Esophagus muscularis mucosa (tissue), 4 donors: Measurements from ENCODE around the gene R3HDM4. TPM values are rescaled to one million over a fixed set of nuclear protein-coding genes. Genes with fewer than 3 reads are reported as not detected.
A peak's percentile ranks its signal among the peaks of the same experiment; 100 is the strongest.
"Not testable (repeated sequence)": the region's sequence is repeated elsewhere in the genome, so short reads cannot be mapped to it uniquely, and the experiment has no call there.

Experiments
- DNase-seq: peaks from one replicate; pipeline ENCODE4 v3.0.0-alpha.2; 2017; ENCODE audit errors: extremely low spot score
- H3K27ac ChIP-seq, 4 donors: fragments of 200-600 bp; sonication (generic); replicated peaks in 1 of 4; 1 replicate in 3 of 4; 2 replicates in 1 of 4; pipeline ENCODE4 v1.5.1; 2016 to 2019; ENCODE audit warnings: mild to moderate bottlenecking in 1 of 4
- H3K27me3 ChIP-seq, 4 donors: fragments of 200-600 bp; sonication (generic); one replicate each; pipeline versions ENCODE4 v1.5.1 to v1.6.0; 2016 to 2019
- H3K36me3 ChIP-seq, 4 donors: fragments of 200-600 bp; sonication (generic); one replicate each; pipeline ENCODE4 v1.5.1; 2016 to 2019
- H3K4me1 ChIP-seq, 4 donors: fragments of 200-600 bp; sonication (generic); one replicate each; pipeline ENCODE4 v1.5.1; 2016 to 2019
- H3K4me3 ChIP-seq, 4 donors: fragments of 200-600 bp; sonication (generic); 1 replicate in 2 of 4; 2 replicates in 2 of 4; pipeline ENCODE4 v1.5.1; 2016 to 2019; ENCODE audit warnings: mild to moderate bottlenecking in 4 of 4, moderate library complexity in 1 of 4
- H3K9me3 ChIP-seq, 4 donors: fragments of 200-600 bp; sonication (generic); 1 replicate in 3 of 4; 2 replicates in 1 of 4; pipeline ENCODE4 v1.5.1; 2016 to 2019
- CTCF ChIP-seq, 3 experiments: fragments of 200-600 bp in 2 of 3; fragments of 450-650 bp in 1 of 3; sonication (generic) in 2 of 3; IDR thresholded peaks; one replicate each; pipeline ENCODE4 v1.5.1; 2017 to 2019; ENCODE audit warnings: antibody characterized with exemption in 3 of 3, mild to moderate bottlenecking in 2 of 3, moderate library complexity in 1 of 3
- EP300 ChIP-seq: sonication (generic); formaldehyde crosslinking; IDR thresholded peaks from one replicate; pipeline ENCODE4 v1.6.1; 2017; ENCODE audit warnings: antibody characterized with exemption
- POLR2A ChIP-seq: fragments of 450-650 bp; IDR thresholded peaks from one replicate; pipeline ENCODE4 v1.6.1; 2017; ENCODE audit warnings: antibody characterized with exemption, moderate library complexity, mild to moderate bottlenecking, low read depth
- POLR2AphosphoS5 ChIP-seq, 2 donors: sonication (generic); formaldehyde crosslinking; IDR thresholded peaks; one replicate each; pipeline ENCODE4 v1.6.1; 2017; ENCODE audit warnings: antibody characterized with exemption in 2 of 2
- WGBS: methylation state at CpG from one replicate; pipeline ENCODE4 v1.1.5; 2018; 5-methylcytosine and 5-hydroxymethylcytosine counted together
- intact Hi-C: fragments of 100-400 bp; cut with DNase I; formaldehyde crosslinking; loops from one replicate; pipeline ENCODE4 v1.15.1; 2023
- total RNA-seq, 4 donors: library from RNA; depleted of rRNA; stranded (reverse); fragments of >200 nt; gene quantifications; one replicate each; pipeline versions ENCODE4 v1.1.0 to v1.2.1, GENCODE V29; 2016

R3HDM4 gene
- total RNA-seq, 4 donors from 2014 or later = 32.0 to 52.5 (median 40.0) TPM

GRCh38 chr19:892243-892893 lies 20.7 kb downstream of the R3HDM4 start:
- no peak for TF ChIP-seq CTCF (IDR thresholded peaks at IDR 0.05)
- no peak for TF ChIP-seq POLR2A
- no peak for TF ChIP-seq POLR2AphosphoS5 (IDR thresholded peaks at IDR 0.05)
- no peak for TF ChIP-seq EP300
- WGBS = 7% methylated on average over 15 of the region's 27 CpGs
- Histone ChIP-seq H3K9me3 (no peaks in the 10 kb centered on the region), H3K4me3 (peak overlapping the region; percentile 83 to 100 (median 90)), H3K36me3 (peaks cover 20 to 47% (median 40%) of the 10 kb centered on the region in 4 donors), H3K4me1 (peaks cover 5 to 31% (median 19%) of the 10 kb centered on the region in 4 donors), H3K27me3 (no peaks in the 10 kb centered on the region), H3K27ac (peak overlapping the region; percentile 89 to 94 (median 92))
- no peak for DNase-seq
- intact Hi-C loops = no loop called here

- H3K36me3 ChIP-seq = peaks cover 15 to 47% (median 38%) of the 10 kb centered on the region in 4 donors
- peak overlapping the region; percentile 89 to 94 (median 92) for H3K27ac ChIP-seq
- peaks cover 5 to 31% (median 19%) of the 10 kb centered on the region in 4 donors for H3K4me1 ChIP-seq
- H3K27me3 ChIP-seq, H3K9me3 ChIP-seq, intact Hi-C loops, DNase-seq: not testable (repeated sequence)
- 47% methylated on average over 32 of the region's 50 CpGs for WGBS
- H3K4me3 ChIP-seq = peak overlapping the region; percentile 83 to 100 (median 90)
Measured at GRCh38 chr19:891421-892200, 21.4 kb downstream of the R3HDM4 start.

GRCh38 chr19:890831-891230 lies 22.2 kb downstream of the R3HDM4 start:
- intact Hi-C loops = no loop called here
- no peaks in the 10 kb centered on the region for H3K27me3 ChIP-seq
- H3K4me3 ChIP-seq = no peak overlapping the region
- H3K27ac ChIP-seq = peak overlapping the region in 1 of 4 donors; percentile 6
- DNase-seq = no peak
- peaks cover 23 to 51% (median 45%) of the 10 kb centered on the region in 4 donors for H3K36me3 ChIP-seq
- peaks cover 5 to 31% (median 19%) of the 10 kb centered on the region in 4 donors for H3K4me1 ChIP-seq
- 96% methylated on average over 14 of the region's 18 CpGs for WGBS
- H3K9me3 ChIP-seq = no peaks in the 10 kb centered on the region
- TF ChIP-seq EP300 = no peak
- no peak for TF ChIP-seq CTCF (IDR thresholded peaks at IDR 0.05)
- no peak for TF ChIP-seq POLR2AphosphoS5 (IDR thresholded peaks at IDR 0.05)
- no peak for TF ChIP-seq POLR2A

- DNase-seq = no peak
- Histone ChIP-seq H3K4me1 (peaks cover 5 to 31% (median 19%) of the 10 kb centered on the region in 4 donors), H3K9me3 (no peaks in the 10 kb centered on the region), H3K27me3 (no peaks in the 10 kb centered on the region), H3K27ac (no peak overlapping the region), H3K4me3 (no peak overlapping the region), H3K36me3 (peaks cover 29 to 62% (median 56%) of the 10 kb centered on the region in 4 donors)
- intact Hi-C loops = no loop called here
- 95% methylated on average over 12 of the region's 26 CpGs for WGBS
- TF ChIP-seq CTCF (IDR thresholded peaks at IDR 0.05) = no peak
- TF ChIP-seq POLR2A = no peak
- TF ChIP-seq EP300 = no peak
- no peak for TF ChIP-seq POLR2AphosphoS5 (IDR thresholded peaks at IDR 0.05)
Measured at GRCh38 chr19:889662-890295, 23.2 kb downstream of the R3HDM4 start.
